Measurements from ENCODE around the gene RNF40. TPM values are rescaled to one million over a fixed set of nuclear protein-coding genes. Genes with fewer than 3 reads are reported as not detected.

Gene RNF40
- total RNA-seq, 1 donor from 2014 or later = 157 TPM

- Mint-ChIP-seq H3K27ac (ENCODE audit: unreplicated experiment) (peak overlapping the region; percentile 94), H3K36me3 (ENCODE audit: low read depth) (peaks cover 8% of the 10 kb centered on the region), H3K4me3 (peak overlapping the region; percentile 96), H3K4me1 (peaks cover 23% of the 10 kb centered on the region), H3K9me3 (no peaks in the 10 kb centered on the region), H3K27me3 (ENCODE audit: low read depth) (peaks cover 2% of the 10 kb centered on the region)
- no peak for TF ChIP-seq CTCF (conservative IDR thresholded peaks at IDR 0.05)
- peak; percentile 30 for DNase-seq (ENCODE audit: low read depth, low spot score)
Measured at GRCh38 chr16:30748634-30749445, 13.3 kb upstream of the RNF40 start.

GRCh38 chr16:30750201-30750600 lies 11.9 kb upstream of the RNF40 start:
- no peaks in the 10 kb centered on the region for H3K9me3 Mint-ChIP-seq
- no peak for DNase-seq (ENCODE audit: low read depth, low spot score)
- no peak overlapping the region for H3K27ac Mint-ChIP-seq (ENCODE audit: unreplicated experiment)
- peaks cover 23% of the 10 kb centered on the region for H3K4me1 Mint-ChIP-seq
- H3K36me3 Mint-ChIP-seq (ENCODE audit: low read depth) = peaks cover 6% of the 10 kb centered on the region
- peak overlapping the region; percentile 58 for H3K4me3 Mint-ChIP-seq
- peaks cover 2% of the 10 kb centered on the region for H3K27me3 Mint-ChIP-seq (ENCODE audit: low read depth)
- no peak for TF ChIP-seq CTCF (conservative IDR thresholded peaks at IDR 0.05)

GRCh38 chr16:30750876-30751465 lies 11.2 kb upstream of the RNF40 start:
- H3K27ac Mint-ChIP-seq (ENCODE audit: unreplicated experiment) = peak overlapping the region; percentile 10
- peaks cover 6% of the 10 kb centered on the region for H3K36me3 Mint-ChIP-seq (ENCODE audit: low read depth)
- H3K4me1 Mint-ChIP-seq = peaks cover 23% of the 10 kb centered on the region
- no peak for TF ChIP-seq CTCF (conservative IDR thresholded peaks at IDR 0.05)
- peaks cover 2% of the 10 kb centered on the region for H3K27me3 Mint-ChIP-seq (ENCODE audit: low read depth)
- peak overlapping the region; percentile 58 for H3K4me3 Mint-ChIP-seq
- no peaks in the 10 kb centered on the region for H3K9me3 Mint-ChIP-seq
- DNase-seq (ENCODE audit: low read depth, low spot score) = no peak

DNA sequence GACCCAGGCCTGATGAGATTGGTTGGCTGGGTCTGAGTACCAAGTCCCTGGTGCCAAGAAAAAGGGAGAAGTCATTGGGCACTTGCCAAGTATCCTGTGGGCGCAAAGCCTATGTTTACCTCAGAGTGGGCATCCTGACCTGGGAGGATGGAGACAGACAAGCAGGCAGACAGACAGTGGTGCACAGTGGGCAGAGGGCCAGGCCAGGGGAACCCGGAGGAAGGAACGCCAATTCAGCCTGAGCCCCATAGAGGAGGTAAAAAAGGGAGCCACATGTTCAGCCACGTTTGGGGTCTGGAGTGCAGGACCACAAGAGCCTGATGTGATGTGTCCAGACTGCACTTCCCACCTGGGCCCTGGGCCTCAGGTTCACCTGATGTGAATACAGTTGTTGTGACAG lies 8.5 kb upstream of the RNF40 start:
- no peaks in the 10 kb centered on the region for H3K9me3 Mint-ChIP-seq
- no peak overlapping the region for H3K4me3 Mint-ChIP-seq
- H3K27ac Mint-ChIP-seq (ENCODE audit: unreplicated experiment) = no peak overlapping the region
- H3K36me3 Mint-ChIP-seq (ENCODE audit: low read depth) = peaks cover 3% of the 10 kb centered on the region
- H3K4me1 Mint-ChIP-seq = peaks cover 10% of the 10 kb centered on the region
- DNase-seq (ENCODE audit: low read depth, low spot score) = no peak
- no peaks in the 10 kb centered on the region for H3K27me3 Mint-ChIP-seq (ENCODE audit: low read depth)
- no peak for TF ChIP-seq CTCF (conservative IDR thresholded peaks at IDR 0.05)

DNA sequence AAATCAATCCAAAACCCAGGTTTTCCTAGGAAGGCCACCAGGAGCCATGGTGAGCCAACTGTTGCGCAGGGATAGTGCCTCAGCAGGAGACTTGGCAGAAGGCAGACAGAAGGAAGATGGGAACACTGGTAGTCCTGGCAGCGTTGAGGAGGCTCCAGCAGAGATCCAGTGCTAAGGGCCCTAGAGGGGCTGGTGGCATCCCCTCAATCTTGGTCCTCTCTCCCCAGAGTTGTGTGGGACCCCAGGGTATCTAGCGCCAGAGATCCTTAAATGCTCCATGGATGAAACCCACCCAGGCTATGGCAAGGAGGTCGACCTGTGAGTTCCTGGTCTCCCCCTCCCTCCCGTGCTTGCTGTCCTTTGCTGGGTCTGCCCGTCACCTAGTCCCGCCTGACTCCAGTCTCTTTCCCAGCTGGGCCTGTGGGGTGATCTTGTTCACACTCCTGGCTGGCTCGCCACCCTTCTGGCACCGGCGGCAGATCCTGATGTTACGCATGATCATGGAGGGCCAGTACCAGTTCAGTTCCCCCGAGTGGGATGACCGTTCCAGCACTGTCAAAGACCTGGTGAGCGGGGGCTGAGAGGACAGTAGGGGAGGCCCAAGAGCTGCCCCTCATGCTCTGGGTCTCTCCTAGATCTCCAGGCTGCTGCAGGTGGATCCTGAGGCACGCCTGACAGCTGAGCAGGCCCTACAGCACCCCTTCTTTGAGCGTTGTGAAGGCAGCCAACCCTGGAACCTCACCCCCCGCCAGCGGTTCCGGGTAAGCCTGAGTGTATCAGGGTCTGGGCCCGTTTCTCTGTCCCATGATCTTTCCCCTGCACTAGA lies 6.0 kb upstream of the RNF40 start:
- no peaks in the 10 kb centered on the region for H3K27me3 Mint-ChIP-seq (ENCODE audit: low read depth)
- peaks cover 9% of the 10 kb centered on the region for H3K4me1 Mint-ChIP-seq
- no peak for DNase-seq (ENCODE audit: low read depth, low spot score)
- peak overlapping the region; percentile 58 for H3K4me3 Mint-ChIP-seq
- peaks cover 3% of the 10 kb centered on the region for H3K36me3 Mint-ChIP-seq (ENCODE audit: low read depth)
- H3K27ac Mint-ChIP-seq (ENCODE audit: unreplicated experiment) = no peak overlapping the region
- no peaks in the 10 kb centered on the region for H3K9me3 Mint-ChIP-seq
- TF ChIP-seq CTCF (conservative IDR thresholded peaks at IDR 0.05) = no peak
